AG04450 (cell line): ENCODE results near the gene ACOX2. TPM values are rescaled to one million over a fixed set of nuclear protein-coding genes. Genes with fewer than 3 reads are reported as not detected.
A peak's percentile ranks its signal among the peaks of the same experiment; 100 is the strongest.
"Not testable (repeated sequence)": the region's sequence is repeated elsewhere in the genome, so short reads cannot be mapped to it uniquely, and the experiment has no call there.

Experiments
- CTCF ChIA-PET: fragments of 300-600, 350-600 bp; formaldehyde crosslinking; extraction: SDS; loops from one replicate; lab custom pipeline; 2022; ENCODE audit warnings: antibody characterized with exemption, inconsistent platforms; lab: Charles Lee
- POLR2A ChIA-PET: fragments of 350-600 bp; formaldehyde crosslinking; extraction: SDS; loops from one replicate; lab custom pipeline; 2021; ENCODE audit warnings: antibody characterized with exemption, inconsistent platforms; lab: Yijun Ruan, JAX
- DNase-seq: peaks from one replicate; pipeline ENCODE4 v3.0.0-alpha.2; 2011; ENCODE audit warnings: low read depth, low spot score
- H3K27ac ChIP-seq: one replicate; pipeline ENCODE4 v1.5.1; 2012; ENCODE audit warnings: low read depth, low read length, control low read depth
- H3K27me3 ChIP-seq: one replicate; pipeline ENCODE4 v1.6.0; 2012; ENCODE audit warnings: low read length; ENCODE audit not compliant: control insufficient read depth, insufficient read depth
- H3K4me3 ChIP-seq: 2 replicates; pipeline ENCODE4 v1.5.1; 2011; ENCODE audit warnings: mild to moderate bottlenecking, low read depth, low read length, control low read depth
- H3K9me3 ChIP-seq: 2 replicates; pipeline ENCODE4 v1.5.1; 2012; ENCODE audit warnings: low read length; ENCODE audit not compliant: control insufficient read depth, insufficient read depth
- CTCF ChIP-seq: IDR thresholded peaks from 2 replicates; pipeline ENCODE4 v1.5.1; 2011; ENCODE audit warnings: low read depth, low read length, control low read depth, inconsistent platforms
- polyA plus RNA-seq: library from polyadenylated mRNA; depleted of rRNA; stranded (reverse); fragments of >200 nt; gene quantifications from 2 replicates; pipeline ENCODE4 v1.2.3, GENCODE V29; 2011

Gene ACOX2
- polyA plus RNA-seq, 1 experiment: 27.8 TPM

- no peak overlapping the region for H3K4me3 ChIP-seq
- CTCF ChIA-PET: interaction anchor here (0.5 to 2.5 kb wide), 7 partner anchors 12 to 716 kb away, joined by 3 to 8 read pairs (median 4); no protein-coding TSS in a partner anchor
- no peak for DNase-seq
- H3K27ac ChIP-seq: no peak overlapping the region
- no peaks in the 10 kb centered on the region for H3K27me3 ChIP-seq
- no peak for TF ChIP-seq CTCF
- POLR2A ChIA-PET: no interaction called here
- H3K9me3 ChIP-seq: no peaks in the 10 kb centered on the region
These were observed 8.4 kb downstream of the ACOX2 start for GRCh38 chr3:58528629-58529028.

- DNase-seq, CTCF ChIA-PET, H3K4me3 ChIP-seq, H3K9me3 ChIP-seq, H3K27ac ChIP-seq, H3K27me3 ChIP-seq: not testable (repeated sequence)
- POLR2A ChIA-PET: interaction anchor here (0.7 to 1.2 kb wide), 2 partner anchors 10 to 202 kb away, joined by 4 to 6 read pairs; partner anchors contain the start of gene ACOX2
These were observed 9.6 kb downstream of the ACOX2 start for GRCh38 chr3:58527440-58527839.

- Histone ChIP-seq H3K27ac (peak overlapping the region; percentile 12), H3K4me3 (no peak overlapping the region), H3K9me3 (no peaks in the 10 kb centered on the region), H3K27me3 (no peaks in the 10 kb centered on the region)
- POLR2A ChIA-PET: interaction anchor here (0.9 to 1.2 kb wide), 3 partner anchors 11 to 207 kb away, joined by 3 to 6 read pairs (median 3); partner anchors contain the start of gene ACOX2
- DNase-seq: peak; percentile 72
- TF ChIP-seq CTCF: no peak
- CTCF ChIA-PET: interaction anchor here (0.5 to 2.0 kb wide), 3 partner anchors 11 to 219 kb away, joined by 3 to 7 read pairs (median 3); partner anchors contain the start of gene ACOX2
These were observed 10.5 kb downstream of the ACOX2 start for GRCh38 chr3:58526515-58526957.

- H3K27me3 ChIP-seq: no peaks in the 10 kb centered on the region
- POLR2A ChIA-PET: no interaction called here
These were observed 12.6 kb downstream of the ACOX2 start for GRCh38 chr3:58524326-58524888.

GRCh38 chr3:58522759-58523425 is 14.1 kb downstream of the ACOX2 start:
- ChIA-PET POLR2A (no interaction called here), CTCF (no interaction called here)
- Histone ChIP-seq H3K4me3 (no peak overlapping the region), H3K27ac (no peak overlapping the region), H3K27me3 (no peaks in the 10 kb centered on the region), H3K9me3 (no peaks in the 10 kb centered on the region)
- no peak for DNase-seq
- TF ChIP-seq CTCF: no peak

More at GRCh38 chr3:58524326-58524888, 12.6 kb downstream of the ACOX2 start:
- H3K9me3 ChIP-seq: no peaks in the 10 kb centered on the region
- no peak for TF ChIP-seq CTCF
- CTCF ChIA-PET: interaction anchor here (1.1 kb wide), 1 partner anchor 61 kb away, joined by 4 read pairs; no protein-coding TSS in a partner anchor
- H3K27ac ChIP-seq: no peak overlapping the region
- no peak overlapping the region for H3K4me3 ChIP-seq
- DNase-seq: no peak
